ENCODE measurements around the gene CHCHD10.

Gene CHCHD10

DNA sequence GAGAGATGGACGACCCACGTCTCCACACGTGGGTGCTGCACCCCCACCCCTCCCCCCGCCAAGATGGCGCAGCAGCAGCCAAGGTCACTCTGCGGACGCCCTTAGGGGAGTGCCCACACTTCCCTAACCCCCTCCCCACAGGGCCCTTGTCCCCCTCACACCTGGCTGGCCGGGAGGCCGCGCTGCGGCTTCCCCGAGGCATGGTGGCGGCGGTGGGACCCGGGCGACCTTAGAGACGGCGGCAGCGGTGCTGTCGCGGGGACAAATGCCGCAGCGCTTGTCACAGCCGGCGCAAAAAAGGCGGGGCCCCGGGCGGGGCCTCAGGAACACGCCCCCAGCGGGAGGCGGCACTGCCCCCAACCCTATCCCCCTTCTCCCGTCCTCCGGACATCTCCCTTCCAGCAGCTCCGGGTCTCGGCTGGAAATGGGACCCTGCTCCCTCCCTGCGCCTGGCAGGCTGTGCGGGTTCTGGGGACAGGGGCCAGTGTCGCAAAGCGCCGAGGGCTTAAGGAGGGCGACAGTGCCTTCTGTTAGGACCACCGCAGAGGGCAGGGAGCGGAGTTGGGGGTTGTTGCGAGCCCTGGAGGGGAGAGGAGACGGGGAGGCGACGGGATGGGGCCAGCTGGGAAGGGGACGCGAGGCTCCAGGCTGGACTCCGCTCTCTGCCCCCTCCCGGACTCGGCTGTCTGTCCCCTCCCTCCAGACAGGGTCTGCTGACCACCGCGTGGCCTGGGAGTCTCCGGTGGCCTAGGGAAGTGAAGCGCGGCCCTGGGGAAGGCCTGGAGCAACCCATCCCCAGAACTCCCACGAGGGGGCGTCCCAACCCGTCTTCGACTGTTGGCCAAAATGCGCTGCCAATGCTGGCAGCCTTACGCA, at the start of gene CHCHD10:
TSS of gene CHCHD10 (minus strand) at position 300 of the 876 bp plus-strand sequence. CDS start at position 202, 98 bp downstream.
- Histone ChIP-seq H3K27ac (ENCODE audit: low read depth, low read length) (peak within 1 kb of the TSS; percentile 68), H3K4me1 (ENCODE audit: control insufficient read depth, low read length) (peaks cover 82% of the 10 kb centered on the region), H3K9me3 (ENCODE audit: control insufficient read depth, insufficient read depth, low read length) (no peaks in the 10 kb centered on the region), H3K9me2 (replicated peaks; ENCODE audit: control insufficient read depth, low read length) (no peaks in the 10 kb centered on the region), H3K4me2 (ENCODE audit: low read length) (peak within 1 kb of the TSS; percentile 92), H3K79me2 (ENCODE audit: control insufficient read depth, low read length) (peaks cover 46% of the 10 kb centered on the region), H3K4me3 (ENCODE audit: low read length) (peak within 1 kb of the TSS; percentile 97), H4K20me1 (ENCODE audit: control insufficient read depth, insufficient read depth, low read depth, low read length) (peaks cover 6% of the 10 kb centered on the region; the same call in 1 of the 2 replicates), H3K27me3 (ENCODE audit: control insufficient read depth, low read length) (peaks cover under 1% of the 10 kb centered on the region; the same call in 1 of the 2 replicates), H3K36me3 (ENCODE audit: control insufficient read depth, low read length) (peaks cover 40% of the 10 kb centered on the region), H3F3A (ENCODE audit: control insufficient read depth, insufficient read depth) (no peaks in the 10 kb centered on the region)
- TF ChIP-seq EZH2phosphoT487 (IDR thresholded peaks at IDR 0.05; ENCODE audit: borderline replicate concordance, low read length), result no peak
- TF ChIP-seq, protein P1, sequence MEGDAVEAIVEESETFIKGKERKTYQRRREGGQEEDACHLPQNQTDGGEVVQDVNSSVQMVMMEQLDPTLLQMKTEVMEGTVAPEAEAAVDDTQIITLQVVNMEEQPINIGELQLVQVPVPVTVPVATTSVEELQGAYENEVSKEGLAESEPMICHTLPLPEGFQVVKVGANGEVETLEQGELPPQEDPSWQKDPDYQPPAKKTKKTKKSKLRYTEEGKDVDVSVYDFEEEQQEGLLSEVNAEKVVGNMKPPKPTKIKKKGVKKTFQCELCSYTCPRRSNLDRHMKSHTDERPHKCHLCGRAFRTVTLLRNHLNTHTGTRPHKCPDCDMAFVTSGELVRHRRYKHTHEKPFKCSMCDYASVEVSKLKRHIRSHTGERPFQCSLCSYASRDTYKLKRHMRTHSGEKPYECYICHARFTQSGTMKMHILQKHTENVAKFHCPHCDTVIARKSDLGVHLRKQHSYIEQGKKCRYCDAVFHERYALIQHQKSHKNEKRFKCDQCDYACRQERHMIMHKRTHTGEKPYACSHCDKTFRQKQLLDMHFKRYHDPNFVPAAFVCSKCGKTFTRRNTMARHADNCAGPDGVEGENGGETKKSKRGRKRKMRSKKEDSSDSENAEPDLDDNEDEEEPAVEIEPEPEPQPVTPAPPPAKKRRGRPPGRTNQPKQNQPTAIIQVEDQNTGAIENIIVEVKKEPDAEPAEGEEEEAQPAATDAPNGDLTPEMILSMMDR (IDR thresholded peaks at IDR 0.05; ENCODE audit: low read depth, low read length, poor library complexity, severe bottlenecking), result peak; percentile 89

DNA sequence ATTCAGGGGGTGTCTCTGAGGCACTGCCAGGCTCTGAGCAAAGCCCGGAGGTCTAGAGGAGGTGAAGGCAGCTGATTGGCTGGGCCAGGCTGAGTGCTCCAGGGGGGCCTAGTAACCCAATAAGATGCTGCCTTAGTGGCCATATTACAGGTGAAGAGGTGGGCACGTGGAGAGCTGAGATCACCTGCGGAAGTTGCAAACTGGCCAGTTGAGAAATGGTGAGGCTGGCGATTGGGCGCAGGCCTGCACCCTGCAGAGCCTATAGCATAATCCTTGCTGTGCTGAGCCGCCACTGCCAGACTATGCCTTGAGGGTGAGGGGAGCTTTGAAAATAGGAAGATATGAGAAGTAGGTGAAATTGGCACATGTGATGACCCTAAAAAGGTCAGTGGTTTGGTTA, 49.4 kb upstream of the CHCHD10 start:
- Histone ChIP-seq H3K36me3 (ENCODE audit: control insufficient read depth, low read length) (peaks cover 90% of the 10 kb centered on the region), H3K4me3 (ENCODE audit: low read length) (no peak overlapping the region), H4K20me1 (ENCODE audit: control insufficient read depth, insufficient read depth, low read depth, low read length) (no peaks in the 10 kb centered on the region), H3K4me2 (ENCODE audit: low read length) (peak overlapping the region; percentile 41), H3K4me1 (ENCODE audit: control insufficient read depth, low read length) (peaks cover 71% of the 10 kb centered on the region), H3K27me3 (ENCODE audit: control insufficient read depth, low read length) (no peaks in the 10 kb centered on the region), H3F3A (ENCODE audit: control insufficient read depth, insufficient read depth) (peaks cover 13% of the 10 kb centered on the region; the same call in 1 of the 2 replicates), H3K9me3 (ENCODE audit: control insufficient read depth, insufficient read depth, low read length) (no peaks in the 10 kb centered on the region), H3K9me2 (replicated peaks; ENCODE audit: control insufficient read depth, low read length) (no peaks in the 10 kb centered on the region), H3K79me2 (ENCODE audit: control insufficient read depth, low read length) (peaks cover 83% of the 10 kb centered on the region), H3K27ac (ENCODE audit: low read depth, low read length) (no peak overlapping the region)
- TF ChIP-seq, protein P1 (IDR thresholded peaks at IDR 0.05; ENCODE audit: low read depth, low read length, poor library complexity, severe bottlenecking), result no peak
- no peak for TF ChIP-seq EZH2phosphoT487 (IDR thresholded peaks at IDR 0.05; ENCODE audit: borderline replicate concordance, low read length)

DNA sequence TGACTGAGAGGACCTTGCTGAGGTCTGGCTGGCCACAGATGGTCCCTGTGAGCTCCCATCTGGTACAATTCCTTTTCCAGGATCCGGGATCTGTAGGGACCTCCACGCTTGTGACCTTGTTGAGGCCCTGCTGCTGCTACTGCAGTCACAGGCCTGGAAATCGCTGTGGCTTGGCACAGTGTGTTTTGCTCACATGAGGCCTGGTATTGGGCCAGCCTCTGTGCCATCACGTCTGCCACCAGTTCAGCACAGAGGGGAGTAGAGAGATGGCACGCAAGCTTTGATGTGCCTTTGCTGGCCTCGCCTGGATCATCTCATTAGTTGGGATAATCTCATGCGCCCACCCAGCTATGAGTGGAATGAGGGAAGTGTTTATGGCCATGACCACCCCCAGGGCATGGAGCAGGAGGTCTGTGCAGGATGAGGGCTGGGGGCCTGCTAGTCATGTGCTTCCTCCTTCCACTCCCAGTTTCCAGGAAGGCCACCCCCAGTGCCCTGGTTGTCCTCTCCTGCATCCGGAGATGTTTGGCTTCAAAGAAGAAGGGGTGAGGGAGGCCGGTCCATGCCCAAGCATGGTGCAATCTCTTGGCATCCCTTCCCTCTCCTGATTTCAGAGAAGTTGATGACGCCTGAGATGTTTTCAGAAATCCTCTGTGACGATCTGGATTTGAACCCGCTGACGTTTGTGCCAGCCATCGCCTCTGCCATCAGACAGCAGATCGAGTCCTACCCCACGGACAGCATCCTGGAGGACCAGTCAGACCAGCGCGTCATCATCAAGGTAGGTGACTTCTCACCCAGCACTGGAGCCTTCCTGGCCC, 48.6 kb upstream of the CHCHD10 start:
- H3F3A ChIP-seq (ENCODE audit: control insufficient read depth, insufficient read depth), result peaks cover 13% of the 10 kb centered on the region; the same call in 1 of the 2 replicates
- H3K9me2 ChIP-seq (replicated peaks; ENCODE audit: control insufficient read depth, low read length), result no peaks in the 10 kb centered on the region
- H3K79me2 ChIP-seq (ENCODE audit: control insufficient read depth, low read length), result peaks cover 85% of the 10 kb centered on the region
- H3K36me3 ChIP-seq (ENCODE audit: control insufficient read depth, low read length), result peaks cover 91% of the 10 kb centered on the region
- H3K27me3 ChIP-seq (ENCODE audit: control insufficient read depth, low read length), result no peaks in the 10 kb centered on the region
- H4K20me1 ChIP-seq (ENCODE audit: control insufficient read depth, insufficient read depth, low read depth, low read length), result no peaks in the 10 kb centered on the region
- TF ChIP-seq, protein P1 (IDR thresholded peaks at IDR 0.05; ENCODE audit: low read depth, low read length, poor library complexity, severe bottlenecking), result no peak
- no peak for TF ChIP-seq EZH2phosphoT487 (IDR thresholded peaks at IDR 0.05; ENCODE audit: borderline replicate concordance, low read length)
- H3K4me2 ChIP-seq (ENCODE audit: low read length), result peak overlapping the region; percentile 41; the same call in 1 of the 2 replicates
- H3K4me3 ChIP-seq (ENCODE audit: low read length), result no peak overlapping the region
- no peak overlapping the region for H3K27ac ChIP-seq (ENCODE audit: low read depth, low read length)
- peaks cover 65% of the 10 kb centered on the region for H3K4me1 ChIP-seq (ENCODE audit: control insufficient read depth, low read length)
- no peaks in the 10 kb centered on the region for H3K9me3 ChIP-seq (ENCODE audit: control insufficient read depth, insufficient read depth, low read length)

All from DOHH2 (cell line).